Putamen (tissue), 1 donor: ENCODE results near the gene UBE2V1.
"Not testable (repeated sequence)": the region's sequence is repeated elsewhere in the genome, so short reads cannot be mapped to it uniquely, and the experiment has no call there.

Experiments
- DNase-seq: peaks from one replicate; pipeline ENCODE4 v3.0.0-alpha.2; 2016; ENCODE audit warnings: low spot score

UBE2V1 gene

GRCh38 chr20:50112512-50113419, at the start of gene UBE2V1:
UBE2V1 (minus strand) TSS chr20:50113150; CDS start chr20:50113128, 22 bp downstream.
- peak; percentile 93 for DNase-seq

DNA sequence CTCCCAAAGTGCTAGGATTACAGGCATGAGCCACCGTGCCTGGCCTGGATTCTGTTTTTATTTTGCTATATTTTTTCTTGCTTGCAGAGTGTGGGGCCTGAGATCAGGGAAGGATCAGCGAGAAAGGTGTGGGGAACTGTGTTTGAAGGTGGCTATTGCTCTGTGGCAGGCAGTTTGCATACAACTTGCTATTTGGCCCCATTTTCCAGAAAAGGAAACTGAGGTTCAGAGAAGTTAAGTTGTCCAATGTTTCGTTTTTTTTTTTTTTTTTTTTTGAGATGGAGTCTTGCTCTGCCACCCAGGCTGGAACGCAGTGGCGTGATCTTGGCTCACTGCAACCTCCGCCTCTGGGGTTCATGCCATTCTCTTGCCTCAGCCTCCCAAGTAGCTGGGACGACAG, 48.5 kb upstream of the UBE2V1 start:
- not testable (repeated sequence) for DNase-seq

DNA sequence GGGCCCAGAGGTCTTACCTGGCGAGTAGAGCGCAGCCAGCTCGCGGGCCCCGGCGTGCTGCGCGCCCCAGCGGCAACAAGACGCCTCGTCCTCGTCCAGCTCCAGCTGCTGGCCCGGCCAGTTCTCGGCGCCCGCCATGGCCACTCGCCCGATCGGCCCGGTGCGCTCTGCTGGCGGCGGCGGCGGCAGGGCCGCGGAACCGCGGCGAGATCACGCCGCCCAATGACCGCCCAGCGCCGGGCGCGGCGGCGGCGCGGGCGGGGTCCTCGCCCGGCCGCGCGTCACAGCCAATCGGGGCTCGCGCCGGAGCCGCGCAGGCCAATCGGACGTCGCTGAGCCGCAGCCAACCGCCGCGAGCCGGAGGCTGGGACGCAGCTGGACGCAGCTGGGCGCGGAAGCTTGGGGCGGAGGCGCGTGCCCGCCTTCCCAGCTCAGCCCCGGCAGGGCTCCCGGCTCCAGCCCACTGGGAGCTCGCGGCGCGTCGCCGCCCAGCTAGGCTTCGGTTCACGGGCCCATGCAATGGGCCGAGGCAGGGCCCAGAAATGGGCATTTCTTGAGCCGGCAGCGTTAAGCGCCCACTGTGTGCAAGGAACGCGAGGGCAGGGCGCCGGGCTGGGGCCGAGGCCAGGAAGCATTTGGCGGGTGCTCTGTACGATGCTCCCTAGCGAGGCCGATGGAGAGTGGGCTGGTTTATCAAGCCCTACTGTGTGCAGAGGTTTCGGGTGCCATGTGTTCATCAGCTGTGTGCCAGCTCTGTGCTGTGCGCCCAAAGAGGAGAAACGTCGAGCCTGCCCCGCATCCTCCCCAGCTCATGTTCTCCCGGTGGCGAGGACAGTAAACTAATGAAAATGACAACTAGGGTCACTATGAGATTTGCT, 40.8 kb upstream of the UBE2V1 start, which contains the start of gene PEDS1:
TSS of gene PEDS1 (minus strand) at position 224 of the 878 bp plus-strand sequence. CDS start at position 138, 86 bp downstream.
- peak; percentile 93 for DNase-seq

DNA sequence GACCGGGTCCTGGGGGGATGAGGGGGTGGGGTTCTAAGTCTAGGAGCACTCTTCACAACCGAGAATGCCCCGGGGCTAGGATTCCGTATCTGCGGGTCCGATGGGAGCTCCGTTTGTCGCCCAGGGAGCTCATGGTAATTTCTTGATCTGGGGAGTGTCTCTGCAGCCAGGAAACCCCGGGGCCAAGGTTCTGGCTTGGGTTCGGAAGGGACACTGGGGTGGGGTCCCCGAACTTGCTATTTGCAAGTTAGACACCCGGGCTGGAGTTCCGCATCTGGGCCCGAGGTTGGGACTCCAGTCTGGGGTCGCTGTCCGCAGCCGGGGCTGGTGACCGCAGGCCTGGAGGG, 40.2 kb upstream of the UBE2V1 start:
- DNase-seq = no peak

- DNase-seq = no peak
Observed at GRCh38 chr20:50152394-50153152, 39.6 kb upstream of the UBE2V1 start.

GRCh38 chr20:50151034-50151743, 38.2 kb upstream of the UBE2V1 start:
- DNase-seq = no peak

DNA sequence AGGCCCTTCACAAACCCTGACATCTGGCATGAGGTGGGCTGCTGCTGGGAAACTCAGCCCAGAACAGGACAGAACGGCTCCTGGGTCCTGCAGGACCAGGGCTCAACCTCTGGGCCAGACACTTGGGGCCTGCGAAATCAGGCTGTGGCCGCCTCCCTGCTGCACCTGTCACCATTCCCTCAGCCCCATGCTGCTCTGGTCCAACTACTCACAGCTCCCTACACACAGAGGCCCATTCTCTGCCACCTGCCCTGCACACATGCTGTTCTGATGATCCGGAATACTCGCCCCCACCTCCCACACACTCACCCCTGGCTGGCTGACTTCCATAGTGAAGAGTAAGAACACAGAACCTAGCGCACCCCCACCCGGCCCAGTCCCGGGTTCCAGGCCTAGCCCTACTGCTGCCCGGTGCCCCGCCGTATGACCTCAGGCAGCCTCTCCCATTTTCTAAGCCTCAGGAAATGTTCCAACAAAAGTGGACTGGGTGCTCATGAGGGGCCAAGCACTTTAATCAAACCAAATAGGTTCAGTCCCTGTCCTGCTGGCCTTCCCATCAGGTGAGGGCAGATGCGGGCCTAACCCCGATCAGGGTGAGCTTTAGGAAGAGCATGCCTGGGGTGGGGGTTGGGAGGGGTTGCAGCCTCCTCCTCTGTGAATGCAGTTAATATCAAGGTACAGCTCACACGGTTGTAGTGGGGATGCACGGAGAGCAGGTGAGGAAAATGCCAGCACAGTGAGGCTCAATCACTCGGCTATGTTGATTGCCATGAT, 36.7 kb upstream of the UBE2V1 start:
- no peak for DNase-seq

GRCh38 chr20:50146732-50147662, 34.0 kb upstream of the UBE2V1 start:
- no peak for DNase-seq

GRCh38 chr20:50146214-50146613, 33.3 kb upstream of the UBE2V1 start:
- DNase-seq = no peak

DNA sequence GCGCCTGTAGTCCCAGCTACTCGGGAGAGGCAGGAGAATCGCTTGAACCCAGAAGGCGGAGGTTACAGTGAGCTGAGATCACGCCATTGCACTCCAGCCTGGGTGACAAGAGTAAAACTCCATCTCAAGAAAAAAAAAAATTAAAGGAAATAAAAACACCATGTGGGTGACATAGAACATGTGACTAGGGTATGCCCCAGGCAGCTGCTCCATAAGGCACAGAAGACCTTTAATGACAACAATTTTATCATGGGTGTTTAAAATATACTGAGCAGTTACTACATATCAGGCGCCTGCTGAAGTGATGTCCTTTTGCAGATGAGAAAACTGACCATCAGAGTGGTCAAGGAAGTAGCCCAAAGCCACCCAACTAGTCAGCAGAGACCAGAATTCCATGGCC, 32.6 kb upstream of the UBE2V1 start:
- no peak for DNase-seq

- DNase-seq = no peak
Observed at GRCh38 chr20:50144362-50144761, 31.4 kb upstream of the UBE2V1 start.

GRCh38 chr20:50142812-50143211, 29.9 kb upstream of the UBE2V1 start:
- no peak for DNase-seq

DNA sequence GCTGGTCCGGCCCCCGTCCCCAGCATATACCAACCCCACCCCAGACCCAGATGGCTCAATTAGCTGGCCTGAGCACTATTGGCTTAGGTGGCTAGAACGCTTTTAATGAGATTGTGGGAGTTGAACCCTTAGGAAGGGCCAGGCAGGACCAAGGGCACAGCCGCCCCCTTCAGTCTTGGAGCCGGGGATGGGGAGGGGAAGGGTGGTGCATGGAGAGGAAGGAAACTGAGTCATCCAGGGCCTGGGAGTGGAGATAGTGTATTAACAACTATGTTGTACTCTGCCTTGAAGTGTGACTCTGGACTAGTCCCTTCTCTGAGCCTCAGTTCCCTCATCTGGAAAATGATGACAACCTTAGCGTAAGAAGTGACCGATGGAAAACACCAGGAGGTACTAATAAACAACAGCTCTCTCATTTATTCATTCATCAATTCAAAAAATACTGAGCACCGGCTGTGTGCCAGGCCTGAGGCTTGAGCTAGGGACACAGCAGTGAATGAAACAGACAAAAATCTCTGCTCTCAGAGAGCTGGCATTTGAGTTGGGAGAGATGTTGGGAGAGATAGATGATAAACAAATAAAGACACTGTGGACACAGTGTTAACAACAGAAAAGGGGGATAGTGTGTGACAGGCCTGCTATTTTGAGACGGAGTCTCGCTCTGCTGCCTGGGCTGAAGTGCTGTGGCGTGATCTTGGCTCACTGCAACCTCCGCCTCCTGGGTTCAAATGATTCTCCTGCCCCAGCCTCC, 29.0 kb upstream of the UBE2V1 start:
- DNase-seq = no peak

DNA sequence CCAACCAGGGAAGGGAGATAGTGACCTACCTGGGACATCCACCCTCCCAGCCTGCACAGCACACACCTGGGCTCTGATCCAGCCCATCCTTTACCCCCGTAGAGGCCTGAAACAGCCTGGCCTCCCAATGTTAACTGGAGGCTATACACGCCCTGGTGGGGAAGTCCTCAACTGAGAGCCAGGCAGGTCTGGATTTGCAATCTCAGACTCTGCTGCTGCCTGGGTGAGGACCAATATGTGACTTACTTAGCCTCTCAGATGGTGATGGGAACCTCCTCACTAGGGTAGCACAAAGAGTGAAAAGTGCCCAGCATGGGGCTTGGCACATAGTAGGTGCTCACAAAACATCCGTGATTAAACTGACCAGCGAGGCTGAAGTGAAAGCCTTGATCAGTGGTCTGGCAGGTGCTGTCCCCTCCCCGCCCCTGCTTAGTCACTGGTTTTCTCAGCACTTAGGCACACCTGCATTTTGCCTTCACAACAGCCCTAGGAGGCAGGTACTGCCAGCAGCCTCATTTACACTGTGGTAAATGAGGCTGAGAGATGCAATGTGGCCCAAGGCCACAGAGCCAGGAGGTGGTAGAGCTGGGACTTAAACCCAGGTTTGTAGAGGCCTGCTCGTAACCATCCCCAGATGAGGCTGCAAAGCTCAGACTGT, 28.2 kb upstream of the UBE2V1 start:
- no peak for DNase-seq

GRCh38 chr20:50140339-50140859, 27.4 kb upstream of the UBE2V1 start:
- DNase-seq = no peak

- DNase-seq = peak; percentile 90
Observed at GRCh38 chr20:50138479-50139393, 25.8 kb upstream of the UBE2V1 start.

GRCh38 chr20:50138120-50138478, 25.1 kb upstream of the UBE2V1 start:
- DNase-seq = no peak
